Activated CD4-positive, alpha-beta T cell treated with anti-CD3 and anti-CD28 coated beads, Interleukin-2, amount 50 U/mL, for 16 hours (primary cell): ENCODE measurements around the gene CLEC5A.
"Not testable (repeated sequence)": the region's sequence is repeated elsewhere in the genome, so short reads cannot be mapped to it uniquely, and the experiment has no call there.

ENCODE experiments used
- DNase-seq: peaks from one replicate; pipeline ENCODE4 v3.0.0-alpha.2; 2020

Gene CLEC5A

DNA sequence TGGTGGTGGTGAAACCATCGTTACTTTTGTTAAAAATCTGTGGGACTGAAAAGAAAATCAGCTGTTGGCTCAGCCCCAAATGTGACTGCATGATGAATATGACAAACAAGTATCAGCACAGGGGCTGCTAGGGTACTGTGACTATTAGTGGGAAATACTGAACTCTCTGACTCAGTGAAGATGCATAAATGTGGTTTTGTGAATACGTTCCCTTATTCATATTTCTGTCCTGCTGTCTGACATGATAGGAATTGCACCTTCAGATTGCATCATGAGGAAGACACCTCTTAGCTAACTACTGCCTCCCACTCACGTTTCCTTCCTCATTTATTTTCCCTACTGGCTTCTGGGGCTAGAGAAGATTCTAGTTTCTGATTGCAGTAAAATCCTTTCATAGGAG is 1.4 kb downstream of the CLEC5A start:
- no peak for DNase-seq

- no peak for DNase-seq
Observed at GRCh38 chr7:141944811-141945210, 2.0 kb downstream of the CLEC5A start.

- DNase-seq: no peak
Observed at GRCh38 chr7:141943846-141944245, 2.9 kb downstream of the CLEC5A start.

DNA sequence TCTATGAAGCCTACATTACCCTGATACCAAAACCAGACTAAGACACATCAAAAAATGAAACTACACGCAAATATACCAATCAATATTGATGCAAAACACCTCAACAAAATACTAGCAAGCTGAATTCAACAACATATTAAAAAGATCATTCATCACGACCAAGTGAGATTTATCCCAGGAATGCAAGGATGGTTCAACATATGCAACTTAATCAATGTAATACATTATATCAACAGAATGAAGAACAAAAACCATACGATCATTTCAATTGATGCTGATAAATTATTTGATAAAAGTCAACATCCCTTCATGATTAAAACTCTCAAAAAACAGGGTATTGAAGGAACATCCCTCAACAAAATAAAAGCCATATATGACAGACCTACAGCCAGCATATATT is 5.7 kb downstream of the CLEC5A start:
- no peak for DNase-seq

GRCh38 chr7:141930211-141930610 is 16.6 kb downstream of the CLEC5A start:
- no peak for DNase-seq

DNA sequence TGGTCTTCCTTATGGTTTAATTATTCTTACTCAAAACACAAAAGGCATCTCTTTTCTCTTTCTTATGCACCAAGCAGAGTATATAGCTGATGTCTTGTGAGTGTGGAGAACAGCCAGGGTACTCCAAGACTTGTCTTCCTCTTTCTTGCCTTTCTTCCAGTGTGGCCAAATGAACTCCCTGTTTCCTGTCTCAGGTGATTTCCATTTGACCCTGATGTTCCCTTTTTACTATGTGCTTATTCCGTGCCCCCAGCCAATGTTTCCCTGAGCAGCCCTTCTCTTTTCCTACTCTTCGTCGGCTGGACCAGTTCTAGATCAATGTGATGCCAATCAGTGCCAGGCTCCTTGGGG is 18.0 kb downstream of the CLEC5A start:
- DNase-seq: no peak

GRCh38 chr7:141928146-141928844 is 18.5 kb downstream of the CLEC5A start:
- DNase-seq: no peak

GRCh38 chr7:141920281-141920680 is 26.5 kb downstream of the CLEC5A start:
- no peak for DNase-seq

- no peak for DNase-seq
Observed at GRCh38 chr7:141916099-141916498, 30.7 kb downstream of the CLEC5A start, which contains the start of gene OR9A4. TSS of gene OR9A4 (plus strand) at chr7:141916399. CDS start at chr7:141918876, 2,477 bp downstream.

DNA sequence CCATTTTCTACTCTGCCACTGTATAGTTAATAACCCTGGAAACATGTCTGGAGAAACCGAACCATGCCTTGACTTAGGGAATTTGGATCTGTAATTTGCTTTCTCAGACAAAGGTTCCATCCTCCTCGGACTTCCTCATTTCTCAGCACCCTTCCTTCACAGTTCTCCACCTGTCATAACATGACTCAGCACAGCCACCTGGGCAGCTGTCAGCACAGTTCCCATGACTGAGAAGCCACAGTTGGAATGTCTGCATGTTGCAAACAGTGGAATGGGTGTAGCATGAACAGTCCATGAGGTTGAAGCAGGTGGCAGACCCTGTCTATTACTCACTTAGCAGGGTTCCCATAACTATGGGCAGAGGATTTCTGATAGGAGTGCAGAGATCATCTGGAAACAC is 31.2 kb downstream of the CLEC5A start:
- DNase-seq: no peak

DNA sequence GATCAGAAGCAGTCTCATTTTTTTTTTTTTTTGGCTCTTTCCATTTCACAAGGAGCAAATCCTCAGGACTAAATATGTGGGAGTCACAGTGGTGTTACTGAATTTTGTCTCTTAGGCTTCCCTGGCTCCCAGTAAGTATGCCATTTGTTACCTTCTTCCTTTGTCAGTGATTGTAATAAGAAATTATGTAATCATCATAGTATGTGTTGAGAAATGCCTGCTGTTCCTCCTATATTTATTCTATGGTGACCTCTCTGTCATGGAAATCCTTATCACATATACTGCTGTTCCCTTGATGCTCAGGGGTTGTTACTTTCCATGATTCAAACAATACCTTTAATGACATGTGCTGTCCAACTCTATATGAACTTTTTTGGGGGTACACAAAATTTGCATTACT is 35.4 kb downstream of the CLEC5A start:
- DNase-seq: no peak

- no peak for DNase-seq
Observed at GRCh38 chr7:141906285-141906684, 40.5 kb downstream of the CLEC5A start.

- DNase-seq: not testable (repeated sequence)
Observed at GRCh38 chr7:141899366-141899765, 47.4 kb downstream of the CLEC5A start.

DNA sequence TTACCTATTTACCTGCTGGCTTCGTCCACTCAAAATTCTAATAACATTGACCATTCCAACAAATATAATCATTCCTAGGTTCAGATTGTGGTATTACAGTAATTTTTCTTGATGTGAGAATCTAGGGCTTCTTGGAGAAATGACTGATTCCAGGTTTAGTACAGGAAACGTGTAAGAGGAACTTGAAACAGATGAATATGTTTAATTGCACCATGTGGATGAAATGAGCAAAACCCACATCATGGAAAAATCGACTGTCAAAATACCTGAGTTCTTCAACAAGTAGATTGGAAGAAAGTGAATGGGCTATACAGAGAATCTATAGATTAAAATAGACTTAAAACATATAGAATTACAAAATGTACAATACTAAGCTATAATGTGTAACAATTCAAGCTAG is 55.4 kb downstream of the CLEC5A start:
- DNase-seq: no peak

DNA sequence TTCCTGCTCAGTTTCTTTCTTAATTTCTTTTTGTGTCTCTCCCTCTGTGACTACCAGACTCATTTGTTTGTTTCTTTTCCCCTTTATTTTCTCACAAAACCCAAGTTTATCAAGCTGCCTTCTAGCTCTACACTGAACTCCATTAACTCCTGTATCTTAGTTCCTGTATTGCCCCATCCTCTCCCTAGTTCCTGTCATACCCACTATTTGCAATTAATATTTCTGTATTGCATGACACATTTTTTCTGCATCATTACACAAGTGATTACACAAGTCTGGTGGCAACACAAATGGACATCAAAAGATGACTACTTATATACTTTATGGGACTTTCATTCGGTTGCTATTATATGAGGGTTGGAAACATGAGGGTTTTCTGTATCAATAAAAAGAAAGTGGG is 57.5 kb downstream of the CLEC5A start:
- DNase-seq: no peak

DNA sequence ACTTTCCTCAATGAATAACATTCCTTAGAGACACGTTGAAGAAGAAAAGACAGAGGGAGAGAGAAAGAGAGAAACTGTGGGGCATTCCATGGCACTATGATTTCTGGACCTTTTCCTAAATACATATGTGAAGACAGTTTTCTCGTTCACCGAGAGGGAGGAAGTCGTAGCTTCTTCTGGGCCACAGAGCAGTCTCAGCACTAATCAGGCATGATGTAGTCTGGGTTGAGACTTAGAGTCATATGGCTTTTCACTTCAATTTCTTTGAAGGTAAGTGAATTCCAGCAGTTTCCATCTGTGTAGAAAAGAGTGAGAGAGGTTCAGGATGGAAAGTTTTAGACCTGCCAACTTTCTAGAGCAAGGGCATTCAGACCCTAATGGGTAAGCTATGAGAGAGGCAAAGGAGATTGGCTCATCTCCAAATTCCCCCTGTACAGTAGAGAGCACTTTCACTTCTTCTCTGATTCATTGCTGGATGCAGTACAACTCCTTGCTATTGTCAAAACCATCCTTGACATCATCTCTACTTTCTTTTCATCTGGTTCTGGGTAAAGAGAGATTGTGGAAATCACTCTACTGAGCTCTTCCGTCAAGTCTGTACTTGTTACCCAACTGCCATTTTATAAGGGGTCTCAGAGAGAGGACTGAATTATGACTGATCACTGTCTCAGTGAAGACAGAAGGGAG is 62.1 kb downstream of the CLEC5A start:
- peak; percentile 0 for DNase-seq

DNA sequence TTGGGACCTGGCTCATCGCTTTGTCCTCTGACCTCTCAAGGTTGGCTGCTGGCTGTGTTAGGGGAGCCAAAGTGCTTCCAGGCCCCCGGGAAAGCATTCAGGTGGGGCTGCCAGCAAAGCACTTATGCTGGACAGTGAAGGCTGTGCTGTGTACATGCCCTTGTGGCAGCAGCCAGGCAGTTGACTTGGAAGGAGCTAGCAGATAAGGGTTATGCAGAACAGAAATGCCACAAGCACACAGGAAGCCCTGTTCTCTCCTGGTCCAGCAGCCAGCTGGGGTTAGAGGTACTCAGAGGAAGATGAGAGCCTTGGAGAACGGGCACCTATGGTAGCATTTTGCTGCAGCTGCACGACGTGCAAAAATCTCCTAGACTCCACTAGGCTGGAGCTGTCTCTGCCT is 65.8 kb downstream of the CLEC5A start:
- no peak for DNase-seq

- no peak for DNase-seq
Observed at GRCh38 chr7:141877365-141877764, 69.4 kb downstream of the CLEC5A start.
